HG02943 (cell line): Measurements from ENCODE around the gene KCNIP1.

Experiments used
- ATAC-seq: cut with Tn5 transposase; IDR thresholded peaks from one replicate; pipeline ENCODE4 v1.9.1; 2021; ENCODE audit warnings: mild to moderate bottlenecking, low read depth, moderate library complexity; ENCODE audit not compliant: unreplicated experiment

KCNIP1 gene

DNA sequence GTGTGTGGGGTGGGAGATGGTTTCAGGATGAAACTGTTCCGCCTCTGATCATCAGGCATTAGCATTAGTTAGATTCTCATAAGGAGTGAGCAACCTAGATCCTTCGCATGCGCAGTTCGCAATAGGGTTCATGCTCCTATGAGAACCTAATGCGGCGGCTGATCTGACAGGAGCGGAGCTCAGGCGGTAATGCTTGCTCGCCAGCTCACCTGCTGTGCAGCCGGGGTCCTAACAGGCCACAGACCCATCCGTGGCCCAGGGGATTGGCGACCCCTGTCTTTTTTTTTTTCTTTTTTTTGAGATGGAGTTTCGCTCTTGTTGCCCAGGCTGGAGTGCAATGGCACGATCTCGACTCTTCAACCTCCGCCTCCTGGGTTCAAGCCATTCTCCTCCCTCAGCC is 119.1 kb downstream of the KCNIP1 start:
- no peak for ATAC-seq

DNA sequence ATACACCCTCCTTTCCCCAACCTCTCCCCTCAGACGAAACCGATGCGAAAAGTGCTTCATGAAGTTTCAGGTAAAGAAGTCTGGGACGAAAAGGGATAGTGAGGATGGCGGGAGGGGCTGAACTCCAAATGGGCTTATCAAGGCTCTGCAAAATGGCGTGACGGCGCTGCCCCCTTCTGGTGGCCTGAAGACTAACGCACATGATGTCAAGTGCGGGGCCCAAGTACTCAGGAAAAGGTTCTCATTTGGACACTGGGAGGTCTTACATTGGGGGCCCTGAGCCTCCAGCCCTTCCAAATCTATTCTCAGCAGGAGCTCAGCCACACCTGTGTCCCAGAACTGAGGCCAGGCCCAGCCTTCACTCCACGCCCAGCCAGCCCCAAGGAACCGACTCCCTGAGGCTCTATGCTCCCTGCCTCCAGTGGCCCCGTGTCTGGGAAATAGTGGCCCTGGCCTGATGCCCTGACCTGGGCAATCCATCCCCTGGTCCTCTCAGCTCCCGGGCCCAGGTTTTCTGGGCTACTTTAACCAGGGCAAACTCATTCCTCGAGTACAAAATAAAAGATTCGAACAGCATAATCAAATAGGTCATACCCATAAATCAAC is 119.9 kb downstream of the KCNIP1 start:
- ATAC-seq: no peak

DNA sequence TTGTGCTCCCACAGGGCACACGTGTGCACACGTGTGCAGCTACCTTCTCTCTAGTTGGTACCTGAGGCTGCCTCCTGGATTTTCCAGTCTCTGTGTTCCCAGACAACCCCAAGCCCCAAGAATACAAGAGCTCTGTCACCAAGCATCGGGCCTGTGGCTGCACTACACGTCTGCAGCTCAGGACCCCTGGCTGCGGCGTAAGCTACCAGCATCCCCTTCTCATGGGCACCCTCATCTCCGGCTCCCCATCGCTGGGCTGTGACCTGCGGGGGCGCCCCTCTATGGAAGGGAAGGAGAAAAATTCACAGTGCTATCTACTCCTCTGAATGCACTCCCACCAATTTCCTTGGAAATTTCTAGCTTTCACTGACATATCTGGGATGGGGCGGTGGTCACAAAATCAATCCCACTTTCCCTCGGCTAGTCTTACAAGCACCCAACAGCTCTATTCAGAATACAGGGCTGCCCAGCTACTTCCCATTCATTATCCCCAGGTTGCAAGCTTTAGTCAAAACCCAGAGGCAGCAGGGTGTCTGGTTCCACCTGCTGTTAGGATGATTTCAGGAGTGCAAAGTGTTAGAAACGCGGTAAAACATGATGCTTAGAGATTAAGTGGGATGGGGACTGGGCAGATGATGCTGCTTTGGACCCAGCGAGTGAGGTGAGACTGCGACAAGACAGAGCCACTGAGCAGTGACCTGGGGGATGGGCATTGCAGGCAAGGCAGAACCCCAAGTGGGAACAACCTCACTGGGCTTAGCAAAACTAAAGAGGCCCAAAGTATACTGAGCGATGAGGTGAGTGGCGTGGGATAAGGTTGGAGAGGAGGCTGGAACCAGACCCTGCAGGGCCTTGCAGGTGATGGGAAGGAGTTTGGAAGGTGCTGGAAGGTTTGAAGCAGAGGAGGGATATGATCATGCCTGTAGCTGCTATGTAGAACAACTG is 121.7 kb downstream of the KCNIP1 start:
- ATAC-seq: no peak

DNA sequence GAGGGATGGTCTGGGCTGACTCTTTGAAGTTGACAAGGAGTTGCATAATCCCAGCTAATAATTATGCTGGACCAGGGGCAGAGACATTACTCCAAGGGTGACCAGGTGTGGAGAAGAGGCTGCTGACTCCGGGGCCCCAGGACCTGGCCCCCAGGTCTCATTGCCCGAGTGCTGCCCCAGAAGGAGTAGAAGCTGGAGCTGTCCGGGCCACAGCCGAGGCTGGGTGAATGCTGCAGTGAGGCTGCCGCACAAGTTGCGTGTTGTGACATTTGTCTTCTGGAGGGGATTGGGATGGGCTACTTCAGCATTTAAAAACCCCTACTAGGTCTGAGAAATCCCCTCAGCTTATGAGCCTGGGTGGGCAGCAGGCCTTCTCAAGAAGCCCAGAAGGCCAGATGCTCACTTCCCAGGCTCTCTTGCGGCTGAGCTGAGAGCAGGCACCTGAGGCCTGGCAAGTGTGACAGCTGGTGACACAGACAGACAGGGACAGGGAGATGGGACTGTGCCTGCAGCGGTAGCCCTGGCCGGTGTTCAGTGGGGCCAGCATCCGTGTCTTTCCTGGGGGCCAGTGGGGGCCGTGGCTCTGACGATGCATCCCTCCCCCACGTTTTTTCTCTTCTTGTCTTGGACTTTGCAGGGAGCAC is 122.8 kb downstream of the KCNIP1 start:
- no peak for ATAC-seq

DNA sequence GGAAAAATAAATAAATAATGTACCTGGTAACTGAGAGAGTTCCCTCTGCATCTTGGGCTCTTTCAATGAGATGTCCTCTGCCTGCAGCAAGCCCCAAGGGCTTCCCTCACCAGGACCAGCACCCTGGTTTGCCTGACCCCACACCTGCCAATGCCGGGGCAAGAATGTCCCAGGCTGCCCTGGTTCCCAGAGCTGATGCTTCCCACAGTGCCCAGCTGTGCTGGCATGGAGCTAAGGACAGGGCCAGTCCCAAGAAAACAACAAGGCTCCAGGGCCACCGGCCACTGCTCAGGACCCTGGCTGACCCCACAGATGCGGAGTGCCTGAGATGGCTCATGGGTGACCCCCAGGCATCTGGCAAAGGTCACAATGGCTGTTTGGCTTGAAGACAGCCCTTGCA is 123.5 kb downstream of the KCNIP1 start:
- ATAC-seq: no peak

DNA sequence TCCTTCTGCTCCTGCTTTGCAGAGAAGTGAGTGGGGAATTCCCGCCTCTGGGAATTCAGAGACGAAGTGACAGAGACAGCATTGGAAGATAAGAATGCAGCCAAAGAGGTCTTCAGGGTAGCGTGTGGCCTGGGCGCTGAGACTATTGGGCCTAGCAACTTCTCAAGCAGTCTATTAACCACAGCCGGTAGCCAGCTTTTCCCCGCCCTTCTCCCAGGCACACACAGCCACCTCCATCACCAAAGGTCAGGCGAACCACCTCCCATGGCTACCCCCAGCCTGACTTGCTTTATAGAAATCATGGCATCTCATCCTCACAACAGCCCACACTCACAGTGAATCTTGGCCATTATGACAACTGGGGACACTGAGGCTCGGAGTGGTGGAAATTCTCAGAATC is 124.2 kb downstream of the KCNIP1 start:
- no peak for ATAC-seq

DNA sequence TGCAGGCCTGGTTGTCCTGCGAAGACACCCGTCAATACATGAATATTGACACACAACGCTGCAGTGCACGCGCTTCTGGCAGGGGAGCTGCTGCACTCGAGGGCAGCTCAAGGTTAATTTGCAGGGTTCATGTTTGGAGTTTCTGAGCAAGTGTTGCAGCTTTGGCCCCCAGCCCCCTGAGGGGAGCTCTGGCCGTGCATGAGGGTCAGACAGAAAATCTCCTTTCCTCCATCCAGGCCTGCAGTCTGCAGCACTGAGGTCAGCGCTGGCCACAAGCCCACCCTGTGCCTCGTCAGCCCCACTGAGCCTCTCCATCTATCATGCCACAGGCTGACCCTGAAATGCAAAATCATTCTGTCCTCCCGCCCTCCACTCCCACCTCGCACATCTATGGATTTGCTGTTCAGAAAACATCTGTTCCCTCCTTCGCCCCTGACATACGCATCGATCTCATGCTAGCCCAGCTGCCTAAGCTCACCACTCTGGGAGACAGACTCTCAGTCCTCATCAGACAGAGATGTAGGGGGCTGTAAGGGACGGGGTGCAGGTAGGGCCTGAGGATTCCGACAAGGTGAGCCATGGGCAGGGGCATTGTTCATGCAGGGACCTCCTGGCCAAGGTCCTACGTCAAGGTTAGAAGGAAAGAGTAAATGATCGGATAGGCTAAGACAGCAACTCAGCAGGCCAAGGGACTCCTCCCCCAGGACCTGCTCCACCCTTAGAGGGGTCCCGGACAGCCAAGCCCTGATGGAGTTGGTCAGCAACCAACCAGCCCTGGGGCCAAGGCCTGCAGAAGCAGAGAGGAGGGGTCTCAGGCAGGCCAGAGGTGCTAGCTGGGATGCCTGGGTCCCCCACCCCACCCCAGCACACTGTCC is 125.1 kb downstream of the KCNIP1 start:
- ATAC-seq: no peak

DNA sequence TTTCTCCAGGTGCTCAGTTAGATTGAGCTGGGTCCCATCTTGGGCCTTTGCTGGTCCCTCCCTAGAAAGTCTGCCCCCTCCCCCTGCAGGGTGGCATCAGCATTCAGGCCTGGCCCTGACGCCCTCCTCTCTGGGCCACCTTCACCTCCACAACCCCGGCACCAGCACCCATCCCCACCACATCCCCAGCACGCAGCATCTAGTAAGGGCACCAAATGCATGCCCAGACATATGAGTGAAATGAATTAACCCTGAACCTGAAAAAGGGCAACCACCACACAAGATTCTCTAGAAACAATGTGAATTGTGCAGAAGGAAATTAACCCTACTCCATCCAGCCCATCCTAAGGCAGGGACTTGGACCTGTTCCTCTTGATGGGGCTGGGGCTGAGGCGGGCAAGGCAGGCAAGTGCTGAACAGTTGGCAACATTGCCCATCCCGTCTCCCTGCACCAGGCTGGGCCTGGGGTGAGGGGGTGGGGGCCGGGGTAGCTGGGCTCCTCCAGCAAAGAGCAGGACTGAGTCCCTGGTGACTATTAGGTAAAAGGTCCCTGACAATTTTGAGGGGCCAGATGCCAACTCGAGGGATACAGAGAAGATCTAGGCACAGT is 125.9 kb downstream of the KCNIP1 start:
- no peak for ATAC-seq

DNA sequence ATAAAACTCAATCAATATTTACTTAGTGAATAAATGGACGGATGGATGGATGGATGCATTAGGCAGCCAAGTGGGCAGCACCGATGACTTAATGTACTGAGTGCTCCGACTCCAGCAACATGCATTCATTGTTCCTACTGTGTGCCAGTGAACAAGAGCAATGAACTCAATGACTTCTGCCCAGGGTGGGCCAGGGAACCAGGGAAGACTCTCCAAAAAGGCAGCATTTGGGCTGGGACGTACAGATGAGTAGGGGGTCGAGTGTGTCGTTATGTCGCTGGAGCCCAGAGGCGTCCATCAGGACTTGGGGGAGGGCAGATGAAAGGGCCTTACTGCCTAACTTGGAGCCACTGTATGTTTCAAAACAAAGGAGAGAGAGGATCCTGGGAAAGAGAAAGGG is 126.4 kb downstream of the KCNIP1 start:
- ATAC-seq: no peak

DNA sequence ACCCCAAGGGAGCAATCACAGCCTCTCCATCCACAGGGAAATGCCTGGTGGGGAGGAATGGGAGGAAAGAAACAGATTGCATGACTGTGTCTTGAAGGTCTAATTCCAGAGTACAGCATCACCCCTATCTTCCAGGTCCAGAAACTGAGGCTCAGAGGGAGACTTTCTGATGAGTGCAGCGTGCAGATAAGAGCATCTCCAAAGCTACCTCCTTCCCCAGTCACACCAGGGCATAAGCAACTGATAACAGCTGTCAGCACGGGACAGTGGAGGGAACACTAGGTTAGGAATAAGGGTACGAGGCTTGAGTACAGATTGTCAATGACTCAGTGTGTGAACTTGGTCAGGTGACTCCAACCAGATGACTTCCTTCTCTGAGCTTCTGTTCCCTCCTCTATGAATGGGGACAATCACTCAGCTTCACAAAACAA is 126.9 kb downstream of the KCNIP1 start:
- no peak for ATAC-seq

DNA sequence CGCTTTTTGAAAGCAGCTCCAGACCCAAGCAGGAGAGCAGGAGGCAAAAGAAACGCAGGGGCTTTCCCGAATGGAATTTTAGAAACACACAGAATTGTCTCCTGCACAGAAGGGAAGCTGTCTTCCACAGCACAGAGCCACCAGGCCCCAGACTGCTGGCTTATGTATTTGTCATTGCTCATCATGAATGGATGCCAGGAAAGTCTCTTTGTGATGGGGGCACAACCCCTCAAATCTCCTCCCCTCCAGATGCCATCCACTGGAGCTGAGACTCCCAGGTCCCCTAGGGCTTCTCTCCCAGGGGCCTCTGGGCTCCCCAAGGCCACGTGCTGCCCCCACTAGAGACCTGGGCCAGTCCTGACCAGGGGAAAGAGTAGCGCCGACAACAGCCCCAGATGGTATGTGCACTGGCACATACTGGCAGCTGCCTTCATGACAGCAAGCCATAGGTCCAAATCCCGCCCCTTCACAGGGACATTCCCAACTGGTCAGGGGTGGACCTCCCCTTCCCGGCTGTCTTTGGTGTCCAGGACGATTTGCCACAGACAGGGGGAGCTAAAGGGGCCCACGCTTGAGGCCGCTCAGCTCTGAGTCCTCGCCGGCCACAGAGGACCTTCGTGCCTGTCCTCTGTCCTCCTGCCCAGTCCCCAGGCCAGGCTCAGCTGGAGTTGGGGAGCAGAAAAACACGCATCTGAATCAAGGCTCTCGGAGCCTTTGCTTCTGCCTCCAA is 127.8 kb downstream of the KCNIP1 start:
- no peak for ATAC-seq

DNA sequence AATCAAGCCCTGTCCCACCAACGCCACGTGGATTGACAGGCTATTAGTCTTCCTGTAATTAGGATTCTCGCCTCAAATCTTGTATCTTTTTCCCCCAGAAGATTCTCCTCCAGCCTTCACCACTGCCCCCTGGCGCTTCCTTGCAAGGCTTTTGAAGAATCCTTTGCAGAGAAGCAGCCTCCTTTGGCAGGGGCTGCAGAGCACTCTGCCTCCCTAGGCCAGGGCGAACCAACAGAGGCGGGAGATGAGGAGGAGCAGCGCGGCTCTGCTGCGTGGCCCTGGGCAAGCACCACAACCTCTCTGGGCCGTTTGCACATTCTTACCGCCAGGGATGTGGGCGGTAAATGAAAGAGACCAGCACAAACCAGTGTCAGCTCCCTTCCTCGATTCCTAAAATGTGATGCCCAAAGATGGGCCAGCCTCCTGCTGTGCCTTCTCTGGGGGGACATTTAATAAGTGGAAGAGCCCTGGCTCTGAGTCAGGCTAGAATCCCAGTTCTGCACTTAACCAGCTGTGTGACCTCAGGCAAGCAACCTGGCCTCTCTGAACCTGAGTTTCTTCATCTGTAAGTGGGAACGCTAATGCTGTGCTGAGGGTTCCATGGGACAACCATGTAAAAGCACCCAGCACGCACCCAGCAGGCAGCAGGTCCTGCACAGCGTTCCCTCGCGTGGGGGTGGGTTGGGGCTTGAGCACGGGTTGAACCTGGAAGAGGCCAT is 128.6 kb downstream of the KCNIP1 start:
- no peak for ATAC-seq

DNA sequence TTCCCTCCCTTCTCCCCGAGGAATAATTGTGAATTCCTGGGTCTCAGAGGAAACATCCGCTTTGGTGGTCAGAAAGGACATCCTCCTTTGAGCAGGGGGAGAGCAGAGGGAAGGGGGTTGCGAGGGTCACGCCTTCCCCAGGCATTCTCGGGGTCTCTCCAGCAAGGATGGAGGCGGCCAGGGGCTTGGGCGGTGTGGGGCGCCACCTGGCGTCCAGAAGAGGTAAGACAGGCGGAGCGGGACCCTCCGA is 129.1 kb downstream of the KCNIP1 start:
- ATAC-seq: no peak

DNA sequence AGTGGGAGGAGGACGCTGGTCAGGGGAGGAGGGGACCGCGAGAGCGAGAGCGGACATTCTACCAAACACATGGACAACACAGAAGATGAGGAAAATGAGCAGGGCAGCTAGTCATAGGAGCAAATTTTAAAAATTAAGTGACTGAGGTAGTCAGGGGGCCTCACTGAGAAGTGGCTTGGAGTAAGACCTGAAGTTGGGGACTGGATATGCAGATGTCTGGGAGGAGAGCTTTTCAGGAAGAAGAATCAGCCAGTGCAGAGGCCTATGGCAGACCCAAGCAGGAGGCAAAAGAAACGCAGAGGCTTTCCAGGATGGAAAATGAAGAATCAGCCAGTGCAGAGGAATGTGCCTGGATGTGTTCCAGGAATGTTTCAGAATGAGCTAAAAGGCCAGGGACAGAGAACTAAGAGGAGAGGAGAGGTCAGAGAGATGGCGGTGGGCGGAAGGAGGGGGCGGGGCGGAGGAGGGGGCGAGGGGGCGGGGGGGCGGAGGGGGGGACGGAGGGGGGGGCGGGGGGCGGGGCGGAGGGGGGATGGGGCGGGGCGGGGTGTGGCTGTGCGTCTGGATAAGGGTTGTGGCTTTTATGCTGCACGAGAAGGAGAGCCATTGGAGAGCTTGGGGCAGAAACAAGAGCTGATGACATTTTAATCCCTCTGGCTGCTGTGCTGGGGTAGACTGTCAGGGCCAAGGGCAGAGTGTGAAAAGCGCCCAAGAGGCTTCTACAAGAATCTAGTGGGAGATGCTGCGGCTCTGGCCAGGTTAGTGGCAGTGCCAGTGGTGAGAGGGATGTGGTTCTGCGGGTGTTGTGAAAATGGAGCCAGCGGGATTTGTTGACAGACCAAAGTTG is 129.6 kb downstream of the KCNIP1 start:
- no peak for ATAC-seq

DNA sequence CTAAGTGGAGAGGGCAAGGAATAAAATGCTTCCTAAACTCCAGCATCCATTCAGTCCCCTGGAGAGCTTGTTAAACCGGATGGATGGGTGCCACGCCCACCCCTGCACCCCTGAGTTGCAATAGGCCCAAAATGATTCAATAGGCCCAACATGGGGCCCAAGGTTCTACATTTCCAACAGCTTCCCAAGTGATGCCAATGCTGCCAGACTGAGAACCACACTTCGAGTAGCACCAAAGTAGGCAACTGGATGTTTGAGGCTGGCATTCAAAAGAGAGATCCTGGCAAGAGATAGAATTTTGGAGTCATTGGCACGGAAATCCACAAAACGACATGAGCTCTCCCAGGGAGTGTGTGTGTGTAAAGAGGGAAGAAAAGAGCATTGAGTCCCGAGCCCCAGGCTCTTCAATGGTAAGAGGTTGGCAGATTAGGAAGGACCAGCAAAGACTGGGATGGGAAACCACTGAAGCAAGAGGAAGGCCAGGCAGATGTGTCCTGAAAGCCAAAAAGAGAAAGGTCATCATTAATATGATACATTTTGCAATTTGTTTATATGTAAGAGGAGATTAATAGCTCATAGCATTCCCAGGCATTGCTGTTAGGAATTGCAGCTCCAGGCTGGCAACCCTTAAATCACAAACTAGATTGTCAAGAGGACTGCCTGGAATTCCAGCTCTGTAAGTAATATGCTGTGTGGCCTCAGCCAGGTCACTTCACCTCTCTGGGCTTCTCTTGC is 130.6 kb downstream of the KCNIP1 start:
- no peak for ATAC-seq

DNA sequence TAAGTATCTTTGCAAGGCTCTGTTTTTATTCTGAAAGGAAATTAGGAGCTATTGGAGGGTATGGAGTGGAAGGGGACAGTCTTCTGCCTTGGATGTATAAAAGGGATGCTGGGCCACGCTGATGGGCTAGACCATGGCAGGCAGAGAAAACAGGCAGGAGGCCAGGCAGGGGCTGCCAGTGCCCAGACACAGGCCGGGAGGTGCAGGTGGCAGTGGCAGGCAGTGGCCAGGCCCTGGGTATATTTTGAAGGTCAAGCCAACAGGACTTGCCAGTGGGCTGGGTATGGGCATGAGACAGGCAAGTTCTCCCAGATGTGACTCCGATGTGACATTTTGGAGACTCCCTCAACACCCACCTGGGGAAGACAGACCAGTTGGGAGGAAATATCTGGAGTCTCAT is 131.9 kb downstream of the KCNIP1 start:
- ATAC-seq: no peak

DNA sequence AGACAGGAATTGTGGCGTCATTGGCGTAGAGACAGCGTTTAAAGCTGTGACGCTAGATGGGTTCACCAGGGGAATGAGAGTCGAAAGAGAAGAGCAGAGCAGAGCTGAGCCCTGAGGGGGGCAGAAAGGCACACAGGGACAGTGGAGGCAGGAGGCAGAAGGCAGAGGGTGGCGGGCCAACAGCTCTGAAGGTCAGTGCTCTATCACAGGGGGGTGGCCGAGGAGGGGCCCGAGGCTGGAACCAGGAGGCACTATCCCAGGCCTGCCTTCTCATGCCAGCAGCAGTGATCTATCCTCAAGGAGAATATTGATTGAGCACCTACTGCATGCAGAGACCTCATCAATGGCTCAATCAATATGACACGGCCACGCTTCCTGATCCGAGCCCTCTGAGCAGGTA is 132.4 kb downstream of the KCNIP1 start:
- ATAC-seq: no peak
